HEK293T (cell line): ENCODE measurements around the gene FLNB.

Source experiments
- CTCF ChIA-PET: fragments of 350-600 bp; formaldehyde crosslinking; extraction: SDS; loops from one replicate; lab custom pipeline; 2021; ENCODE audit warnings: antibody characterized with exemption, inconsistent platforms; lab: Yijun Ruan, JAX
- POLR2A ChIA-PET: fragments of 350-600 bp; formaldehyde crosslinking; extraction: SDS; loops from one replicate; lab custom pipeline; 2020; ENCODE audit warnings: antibody characterized with exemption, inconsistent platforms; lab: Yijun Ruan, JAX
- DNase-seq: peaks from one replicate; pipeline ENCODE4 v3.0.0; 2012; ENCODE audit warnings: mixed read lengths; ENCODE audit errors: extremely low spot score
- ARNT ChIP-seq: fragments of 450-650 bp; IDR thresholded peaks from 2 replicates; pipeline ENCODE4 v1.6.1; 2017; ENCODE audit warnings: mild to moderate bottlenecking
- BHLHE40 ChIP-seq: fragments of 450-650 bp; IDR thresholded peaks from 2 replicates; pipeline ENCODE4 v1.6.1; 2016; ENCODE audit warnings: mild to moderate bottlenecking, moderate library complexity, borderline replicate concordance
- CTBP1 ChIP-seq: fragments of 450-650 bp; IDR thresholded peaks from 2 replicates; pipeline ENCODE4 v1.6.1; 2016; ENCODE audit warnings: borderline replicate concordance
- ELF4 ChIP-seq: fragments of 450-650 bp; IDR thresholded peaks from 2 replicates; pipeline ENCODE4 v1.6.1; 2017; ENCODE audit warnings: antibody characterized with exemption
- FOXA1 ChIP-seq: fragments of 450-650 bp; IDR thresholded peaks from 2 replicates; pipeline ENCODE4 v1.6.1; 2016; ENCODE audit warnings: mild to moderate bottlenecking
- FOXK2 ChIP-seq: fragments of 450-650 bp; IDR thresholded peaks from 2 replicates; pipeline ENCODE4 v1.6.1; 2016; ENCODE audit warnings: mild to moderate bottlenecking
- FOXM1 ChIP-seq: fragments of 450-650 bp; IDR thresholded peaks from 2 replicates; pipeline ENCODE4 v1.6.1; 2017; ENCODE audit warnings: mild to moderate bottlenecking, borderline replicate concordance
- HDGF ChIP-seq: fragments of 450-650 bp; IDR thresholded peaks from 2 replicates; pipeline ENCODE4 v1.6.1; 2017; ENCODE audit warnings: antibody characterized with exemption, borderline replicate concordance
- L3MBTL2 ChIP-seq: fragments of 450-650 bp; conservative IDR thresholded peaks from 2 replicates; pipeline ENCODE4 v1.6.1; 2016; ENCODE audit warnings: mild to moderate bottlenecking
- LEF1 ChIP-seq: fragments of 450-650 bp; IDR thresholded peaks from 2 replicates; pipeline ENCODE4 v1.6.1; 2017; ENCODE audit warnings: mild to moderate bottlenecking, borderline replicate concordance
- NFRKB ChIP-seq: fragments of 450-650 bp; IDR thresholded peaks from 2 replicates; pipeline ENCODE4 v1.6.1; 2016; ENCODE audit warnings: mild to moderate bottlenecking, moderate library complexity
- PKNOX1 ChIP-seq: fragments of 450-650 bp; IDR thresholded peaks from 2 replicates; pipeline ENCODE4 v1.6.1; 2016
- SP1 ChIP-seq: fragments of 450-650 bp; IDR thresholded peaks from 2 replicates; pipeline ENCODE4 v1.6.1; 2017
- SUZ12 ChIP-seq: fragments of 450-650 bp; IDR thresholded peaks from 2 replicates; pipeline ENCODE4 v1.6.1; 2016; ENCODE audit warnings: mild to moderate bottlenecking
- TARDBP ChIP-seq: fragments of 450-650 bp; IDR thresholded peaks from 2 replicates; pipeline ENCODE4 v1.6.1; 2016
- ZNF384 ChIP-seq: fragments of 450-650 bp; IDR thresholded peaks from 2 replicates; pipeline ENCODE4 v1.6.1; 2016

Gene FLNB

GRCh38 chr3:58085616-58086015 lies 77.4 kb downstream of the FLNB start:
- no peak for DNase-seq
- ChIA-PET CTCF (no interaction called here), POLR2A (no interaction called here)
- TF ChIP-seq NFRKB (no peak), TARDBP (no peak), HDGF (no peak), ARNT (no peak), CTBP1 (no peak), SUZ12 (no peak), FOXK2 (no peak), LEF1 (no peak), SP1 (no peak), ELF4 (no peak), FOXA1 (no peak), FOXM1 (no peak), L3MBTL2 (no peak), ZNF384 (no peak), PKNOX1 (no peak), BHLHE40 (no peak)

- DNase-seq, result no peak
- POLR2A ChIA-PET, result no interaction called here
- TF ChIP-seq PKNOX1, result no peak
- CTCF ChIA-PET, result no interaction called here
These were observed 80.3 kb downstream of the FLNB start for GRCh38 chr3:58088501-58088900.

GRCh38 chr3:58090351-58090750 lies 82.1 kb downstream of the FLNB start:
- POLR2A ChIA-PET, result interaction anchor here (0.6 kb wide), 1 partner anchor 217 kb away, joined by 3 read pairs; no protein-coding TSS in a partner anchor
- TF ChIP-seq HDGF (no peak), FOXM1 (no peak), FOXA1 (no peak), ELF4 (no peak), LEF1 (no peak), CTBP1 (no peak), NFRKB (no peak), ZNF384 (no peak), BHLHE40 (no peak), TARDBP (no peak), SP1 (no peak), PKNOX1 (no peak), ARNT (no peak), FOXK2 (no peak), SUZ12 (no peak), L3MBTL2 (no peak)
- CTCF ChIA-PET, result no interaction called here
- DNase-seq, result no peak

GRCh38 chr3:58092521-58092920 lies 84.3 kb downstream of the FLNB start:
- TF ChIP-seq TARDBP, result no peak
- TF ChIP-seq SP1, result no peak
- no peak for TF ChIP-seq ELF4
- TF ChIP-seq L3MBTL2, result no peak
- TF ChIP-seq PKNOX1, result no peak
- no peak for TF ChIP-seq NFRKB
- no peak for TF ChIP-seq ZNF384
- no peak for TF ChIP-seq BHLHE40
- no peak for TF ChIP-seq FOXA1
- ChIA-PET POLR2A (no interaction called here), CTCF (no interaction called here)
- no peak for DNase-seq

- CTCF ChIA-PET, result no interaction called here
- POLR2A ChIA-PET, result no interaction called here
- TF ChIP-seq FOXK2, result no peak
- no peak for TF ChIP-seq FOXM1
- TF ChIP-seq HDGF, result no peak
- no peak for TF ChIP-seq ZNF384
- no peak for TF ChIP-seq FOXA1
- TF ChIP-seq NFRKB, result no peak
- TF ChIP-seq BHLHE40, result no peak
- TF ChIP-seq SUZ12, result no peak
- TF ChIP-seq ELF4, result no peak
- no peak for TF ChIP-seq PKNOX1
- no peak for TF ChIP-seq LEF1
- no peak for TF ChIP-seq L3MBTL2
- TF ChIP-seq SP1, result no peak
- TF ChIP-seq CTBP1, result no peak
- no peak for TF ChIP-seq ARNT
- no peak for TF ChIP-seq TARDBP
- no peak for DNase-seq
These were observed 85.5 kb downstream of the FLNB start for GRCh38 chr3:58093574-58094195.
